Body of pancreas (tissue), 4 donors: ENCODE results near the gene FLOT2. TPM values are rescaled to one million over a fixed set of nuclear protein-coding genes. Genes with fewer than 3 reads are reported as not detected.

Source experiments
- ATAC-seq: fragments of 150-250 bp; one replicate; pipeline ENCODE4 v1.9.1; 2016
- DNase-seq, 4 donors: peaks; one replicate each; pipeline ENCODE4 v3.0.0-alpha.2; 2019
- H3K27ac ChIP-seq, 4 donors: fragments of 200-600 bp; sonication (generic); 1 replicate in 3 of 4; 2 replicates in 1 of 4; pipeline versions ENCODE4 v1.5.1 to v1.6.1; 2016 to 2019; ENCODE audit warnings: mild to moderate bottlenecking in 1 of 4, mixed read lengths in 1 of 4, moderate library complexity in 1 of 4
- H3K27me3 ChIP-seq, 2 donors: fragments of 200-600 bp; sonication (generic); one replicate each; pipeline ENCODE4 v1.6.0; 2016; ENCODE audit warnings: mild to moderate bottlenecking in 1 of 2
- H3K36me3 ChIP-seq, 2 donors: fragments of 200-600 bp; sonication (generic); replicated peaks in 1 of 2; 2 replicates each; pipeline ENCODE4 v1.5.1; 2016; ENCODE audit warnings: low read depth in 2 of 2; ENCODE audit not compliant: insufficient read depth in 1 of 2
- H3K4me1 ChIP-seq: fragments of 200-600 bp; sonication (generic); one replicate; pipeline ENCODE4 v1.6.0; 2016
- H3K4me3 ChIP-seq, 2 donors: fragments of 200-600 bp; sonication (generic); 1 replicate in 1 of 2; 2 replicates in 1 of 2; pipeline ENCODE4 v1.5.1; 2016 to 2019
- H3K9me3 ChIP-seq, 3 donors: fragments of 200-600 bp; sonication (generic); 1 replicate in 2 of 3; 2 replicates in 1 of 3; pipeline ENCODE4 v1.5.1; 2016
- CTCF ChIP-seq, 7 experiments: fragments of 450-650 bp in 4 of 7; fragments of 200-600 bp in 3 of 7; sonication (generic) in 3 of 7; IDR thresholded peaks; one replicate each; pipeline ENCODE4 v1.5.1; 2016 to 2019; ENCODE audit warnings: antibody characterized with exemption in 7 of 7
- POLR2A ChIP-seq, 3 donors: fragments of 450-650 bp; IDR thresholded peaks; one replicate each; pipeline ENCODE4 v1.6.1; 2016; ENCODE audit warnings: antibody characterized with exemption in 3 of 3, mild to moderate bottlenecking in 2 of 3
- WGBS, 2 donors: methylation state at CpG; one replicate each; pipeline ENCODE4 v1.1.5; 2017; 5-methylcytosine and 5-hydroxymethylcytosine counted together
- intact Hi-C: fragments of 100-400 bp; cut with DNase I; formaldehyde crosslinking; loops from one replicate; pipeline ENCODE4 v1.15.1; 2023
- total RNA-seq, 2 donors: library from RNA; depleted of rRNA; stranded (reverse); fragments of >200 nt; gene quantifications; one replicate each; pipeline ENCODE4 v1.1.0, GENCODE V29; 2016

Gene FLOT2
- total RNA-seq, 2 donors from 2014 or later, result 26.0 to 32.4 TPM

GRCh38 chr17:28942925-28943324, 45.4 kb upstream of the FLOT2 start:
- WGBS, 2 donors, result 87 to 95% methylated on average over 2 of the region's 2 CpGs
- ATAC-seq, result no peak
- intact Hi-C loops, result no loop called here

DNA sequence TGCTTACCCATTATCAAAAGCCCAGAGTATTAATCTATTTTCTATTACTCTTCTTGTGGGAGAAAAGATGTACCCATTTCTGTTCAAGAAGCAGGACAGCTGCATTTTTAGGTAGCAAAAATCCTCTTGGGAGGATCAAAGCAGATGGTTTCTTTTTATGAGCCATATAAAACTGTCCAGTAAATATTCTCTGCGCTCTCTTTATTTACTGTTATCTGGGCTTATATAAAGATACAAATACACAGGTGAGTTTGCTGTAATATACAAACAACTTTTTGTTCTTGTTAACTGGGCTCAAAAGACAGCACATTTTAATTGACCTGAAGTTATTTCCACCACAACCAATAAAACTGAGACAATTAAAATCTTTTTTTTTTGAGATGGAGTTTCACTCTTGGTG, 43.7 kb upstream of the FLOT2 start:
- Histone ChIP-seq H3K36me3 (peaks cover 0 to 2% of the 10 kb centered on the region in 2 donors), H3K9me3 (no peaks in the 10 kb centered on the region), H3K27me3 (no peaks in the 10 kb centered on the region), H3K27ac (peak overlapping the region in 1 of 4 donors; percentile 18), H3K4me1 (peaks cover 72% of the 10 kb centered on the region), H3K4me3 (no peak overlapping the region)
- DNase-seq (no peak), ATAC-seq (no peak)
- TF ChIP-seq CTCF (IDR thresholded peaks at IDR 0.05), result no peak
- no peak for TF ChIP-seq POLR2A (IDR thresholded peaks at IDR 0.05)
- intact Hi-C loops, result no loop called here
- WGBS, 2 donors, result 71 to 75% methylated on average over 1 of the region's 1 CpG

More at GRCh38 chr17:28942925-28943324, 45.4 kb upstream of the FLOT2 start:
- Histone ChIP-seq H3K9me3 (no peaks in the 10 kb centered on the region), H3K27ac (no peak overlapping the region), H3K36me3 (peaks cover 0 to 2% of the 10 kb centered on the region in 2 donors), H3K4me1 (peaks cover 73% of the 10 kb centered on the region), H3K27me3 (no peaks in the 10 kb centered on the region), H3K4me3 (no peak overlapping the region)
- no peak for TF ChIP-seq CTCF (IDR thresholded peaks at IDR 0.05)
- TF ChIP-seq POLR2A (IDR thresholded peaks at IDR 0.05), result no peak
- DNase-seq, result no peak

DNA sequence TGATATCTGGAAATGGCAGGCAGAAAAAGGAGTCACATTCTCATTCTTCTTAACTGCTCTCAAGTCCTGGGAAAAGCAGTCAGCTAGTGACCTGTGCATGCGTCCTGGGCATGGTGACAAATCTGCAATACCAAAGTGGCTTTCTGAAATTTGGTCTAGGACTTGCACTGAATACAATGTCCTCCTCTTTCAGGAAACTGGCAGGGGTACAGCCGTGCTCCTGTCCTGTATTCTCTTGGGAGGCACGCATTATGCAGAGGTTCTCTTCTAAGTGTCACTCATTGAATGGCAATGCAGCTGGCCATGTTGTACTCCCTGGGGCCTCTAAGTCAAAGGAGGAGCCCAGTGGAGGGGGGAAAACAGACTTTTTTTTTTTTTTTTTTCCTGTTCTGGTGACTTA, 43.1 kb upstream of the FLOT2 start:
- DNase-seq, result no peak

DNA sequence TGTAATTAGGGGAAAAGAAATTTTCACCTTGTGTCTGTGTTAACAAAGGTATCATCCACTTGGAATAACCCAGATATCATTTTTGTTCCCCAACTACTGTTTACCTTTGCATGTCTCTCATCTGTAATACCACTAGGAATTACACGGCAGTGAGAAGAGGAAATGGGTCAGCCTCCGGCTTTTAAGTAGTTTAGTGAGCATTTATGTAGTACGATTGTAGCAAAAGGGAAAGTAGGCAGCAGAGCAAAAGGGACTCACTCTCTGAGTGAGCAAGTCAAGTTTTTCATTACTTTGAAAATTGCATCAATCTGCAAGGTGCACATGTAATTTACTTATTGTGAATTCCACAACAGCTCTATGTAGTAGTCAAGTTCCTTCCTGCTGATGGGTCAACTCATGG, 42.6 kb upstream of the FLOT2 start:
- H3K27ac ChIP-seq, result no peak overlapping the region
- peaks cover 0 to 2% of the 10 kb centered on the region in 2 donors for H3K36me3 ChIP-seq
- intact Hi-C loops, result no loop called here
- 48 to 57% methylated on average over 3 of the region's 3 CpGs for WGBS, 2 donors
- no peak overlapping the region for H3K4me3 ChIP-seq
- TF ChIP-seq CTCF (IDR thresholded peaks at IDR 0.05), result no peak
- DNase-seq (no peak), ATAC-seq (no peak)
- peaks cover 70% of the 10 kb centered on the region for H3K4me1 ChIP-seq
- H3K9me3 ChIP-seq, result no peaks in the 10 kb centered on the region
- no peaks in the 10 kb centered on the region for H3K27me3 ChIP-seq

More for the DNA sequence above, 43.1 kb upstream of the FLOT2 start:
- no peak overlapping the region for H3K27ac ChIP-seq
- intact Hi-C loops, result no loop called here
- H3K36me3 ChIP-seq, result peaks cover 0 to 2% of the 10 kb centered on the region in 2 donors
- no peak for ATAC-seq
- no peaks in the 10 kb centered on the region for H3K27me3 ChIP-seq
- 35 to 46% methylated on average over 3 of the region's 3 CpGs for WGBS, 2 donors
- H3K4me1 ChIP-seq, result peaks cover 71% of the 10 kb centered on the region
- H3K4me3 ChIP-seq, result no peak overlapping the region
- H3K9me3 ChIP-seq, result no peaks in the 10 kb centered on the region
- TF ChIP-seq CTCF (IDR thresholded peaks at IDR 0.05), result no peak
- TF ChIP-seq POLR2A (IDR thresholded peaks at IDR 0.05), result no peak

DNA sequence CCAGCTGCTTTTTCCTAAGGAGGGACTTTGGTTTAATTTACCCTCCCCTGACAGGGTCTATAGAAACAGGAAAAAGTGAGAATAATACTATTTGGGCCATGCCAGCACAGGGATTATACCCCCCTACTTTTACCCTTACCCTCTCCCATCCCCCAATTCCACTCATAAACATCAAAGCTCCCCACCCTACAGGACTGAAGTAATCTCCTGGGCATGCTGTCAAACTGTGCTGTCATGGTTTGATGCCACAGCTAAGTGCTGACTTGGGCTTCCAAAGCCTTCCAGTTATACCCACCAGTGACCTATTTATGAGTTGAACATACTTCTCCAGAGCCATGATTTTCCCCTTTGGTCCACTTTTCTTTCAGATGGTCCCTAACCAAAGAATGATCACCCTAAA, 41.0 kb upstream of the FLOT2 start:
- no peaks in the 10 kb centered on the region for H3K27me3 ChIP-seq
- no peak overlapping the region for H3K4me3 ChIP-seq
- no peak for ATAC-seq
- intact Hi-C loops, result no loop called here
- H3K4me1 ChIP-seq, result peaks cover 65% of the 10 kb centered on the region
- TF ChIP-seq POLR2A (IDR thresholded peaks at IDR 0.05), result no peak
- TF ChIP-seq CTCF (IDR thresholded peaks at IDR 0.05), result no peak
- H3K9me3 ChIP-seq, result no peaks in the 10 kb centered on the region
- H3K27ac ChIP-seq, result peak overlapping the region in 2 of 4 donors; percentile 69 to 81
- DNase-seq, result no peak
- peaks cover 0 to 2% of the 10 kb centered on the region in 2 donors for H3K36me3 ChIP-seq
